NT2/D1 (cell line): ENCODE results near the gene CCDC112.

Experiments used
- SUZ12 ChIP-seq: IDR thresholded peaks from 2 replicates; pipeline ENCODE4 v1.6.1; 2011; ENCODE audit not compliant: insufficient read length, insufficient read depth; ENCODE audit errors: extremely low read depth
- YY1 ChIP-seq: IDR thresholded peaks from 2 replicates; pipeline ENCODE4 v1.6.1; 2011; ENCODE audit not compliant: insufficient read length, insufficient read depth
- ZNF274 ChIP-seq: IDR thresholded peaks from 2 replicates; pipeline ENCODE4 v1.6.1; 2011; ENCODE audit warnings: mild to moderate bottlenecking, low read depth, low read length

DNA sequence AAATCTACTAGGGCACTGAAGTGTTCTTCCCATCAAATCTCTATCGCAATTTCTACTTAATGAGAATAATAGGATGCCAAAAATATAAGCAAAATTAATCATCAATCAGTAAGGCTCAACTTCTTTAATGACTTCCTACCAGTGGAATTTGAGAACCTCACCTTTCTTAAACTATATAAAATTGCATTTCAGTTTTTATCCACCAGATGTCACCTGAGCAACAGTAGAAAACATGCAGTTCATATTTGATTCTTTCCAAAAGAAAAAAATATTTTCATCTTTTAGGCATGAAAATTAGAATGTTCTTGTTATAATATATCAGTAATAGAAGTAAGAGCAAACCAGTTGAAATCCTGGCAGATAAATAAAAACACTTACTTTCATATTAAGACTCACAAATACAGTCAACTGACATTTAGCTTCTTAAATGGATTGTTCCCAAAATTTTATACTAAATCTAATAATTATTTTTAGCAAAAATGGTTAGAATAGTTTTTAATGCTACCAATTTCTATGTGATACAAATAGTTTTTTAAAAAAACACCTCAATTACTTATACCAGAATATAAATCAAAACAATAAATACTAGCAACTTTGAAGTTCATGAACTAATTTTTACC lies 13.4 kb upstream of the CCDC112 start:
- TF ChIP-seq ZNF274 (no peak), YY1 (no peak), SUZ12 (no peak)
